NCI-H187 (cell line): ENCODE measurements around the gene ATXN7L1.
"Not testable (repeated sequence)": the region's sequence is repeated elsewhere in the genome, so short reads cannot be mapped to it uniquely, and the experiment has no call there.

ENCODE experiments used
- DNase-seq, 2 experiments: peaks; one replicate each; lab custom pipeline; 2025; lab: John Stamatoyannopoulos, UW

Gene ATXN7L1

DNA sequence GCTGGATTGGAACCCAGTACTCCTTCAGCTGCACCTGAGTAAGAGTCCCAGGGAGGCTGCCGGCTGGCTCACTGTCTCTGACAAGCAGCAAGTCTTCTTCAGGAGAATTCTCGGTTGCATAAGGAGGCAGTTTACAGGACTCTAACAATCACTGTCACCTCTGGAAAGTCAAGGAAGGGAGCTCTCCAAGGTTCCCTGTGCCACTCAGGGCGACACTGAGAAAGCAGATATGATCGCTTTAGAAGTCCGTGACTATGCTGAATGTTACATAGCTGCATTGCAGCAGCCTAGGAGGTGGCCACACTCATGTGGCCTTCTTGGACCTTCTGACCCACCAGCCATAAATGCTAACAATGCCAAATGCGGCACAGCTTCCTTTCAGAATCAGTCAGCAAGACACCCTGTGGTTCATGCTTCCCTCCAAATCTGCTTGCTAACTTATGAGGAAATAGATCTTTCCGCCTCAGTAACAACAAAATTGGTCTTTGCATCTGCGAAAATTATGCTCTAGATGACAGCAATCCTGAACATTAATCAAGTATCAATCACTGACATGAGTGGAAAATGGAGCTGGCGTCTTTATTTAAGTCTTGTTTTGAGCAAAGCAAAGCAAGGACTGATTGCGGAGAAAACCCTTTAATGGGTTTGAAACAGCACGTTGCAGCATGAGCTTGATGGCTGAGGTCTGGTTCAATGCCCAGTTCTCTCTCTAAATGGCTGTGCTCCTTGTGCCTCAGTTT lies 132.9 kb downstream of the ATXN7L1 start:
- DNase-seq = no peak

DNA sequence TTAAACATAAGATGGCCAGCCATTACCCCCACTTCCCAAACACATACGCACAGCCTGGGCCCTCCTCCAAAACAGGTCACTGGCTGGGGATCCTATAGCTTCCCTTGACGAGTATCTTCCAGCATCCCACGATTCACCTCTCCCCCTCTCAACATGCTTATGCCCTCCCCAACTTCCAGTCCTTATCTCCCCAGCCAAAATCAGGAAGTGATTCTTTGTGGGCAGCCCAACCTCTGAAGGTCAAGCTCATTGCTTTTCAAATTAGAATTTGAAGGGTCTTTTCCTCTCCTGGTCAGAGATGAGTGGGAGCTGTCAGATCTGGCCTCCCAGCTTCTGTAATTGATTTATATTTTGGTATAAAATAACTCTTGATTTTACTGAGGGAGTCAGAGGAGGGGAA lies 133.6 kb downstream of the ATXN7L1 start:
- no peak for DNase-seq

DNA sequence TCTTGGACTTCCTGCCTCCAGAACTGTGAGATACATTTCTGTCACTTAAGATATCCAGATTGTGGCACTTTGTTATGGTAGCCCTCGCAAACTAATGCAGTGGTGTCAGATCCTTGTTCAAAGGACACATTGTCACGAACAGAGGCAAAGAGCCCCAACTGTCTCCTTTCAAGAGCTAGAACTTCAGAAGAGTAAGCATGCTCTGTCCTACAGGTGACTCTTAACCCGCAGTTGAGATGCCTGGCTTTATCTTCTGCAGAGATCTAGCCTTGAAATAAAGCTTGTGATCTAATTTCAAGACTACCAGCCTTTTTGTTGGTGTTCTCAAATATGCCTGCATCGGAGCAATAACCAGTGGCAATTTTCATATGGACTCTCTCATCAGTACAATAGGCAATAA lies 134.4 kb downstream of the ATXN7L1 start:
- DNase-seq = no peak

DNA sequence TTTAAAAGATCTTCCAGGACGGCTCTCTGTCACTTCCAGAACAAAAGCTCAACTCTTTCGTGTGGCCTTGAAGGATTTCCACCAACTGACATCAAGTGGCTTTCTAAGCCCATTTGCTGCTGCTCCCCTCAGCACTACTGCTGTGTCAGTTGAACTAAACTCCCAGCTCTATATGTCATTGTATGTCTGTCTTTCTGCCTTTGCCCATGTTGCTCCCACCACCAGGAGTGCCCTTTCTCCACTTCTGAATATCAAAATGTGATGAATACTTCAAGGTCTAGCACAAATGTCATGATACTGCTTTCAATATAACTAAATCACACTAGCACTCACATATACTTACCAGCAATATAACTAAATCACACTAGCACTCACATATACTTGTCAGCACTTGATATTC lies 138.3 kb downstream of the ATXN7L1 start:
- DNase-seq = no peak

DNA sequence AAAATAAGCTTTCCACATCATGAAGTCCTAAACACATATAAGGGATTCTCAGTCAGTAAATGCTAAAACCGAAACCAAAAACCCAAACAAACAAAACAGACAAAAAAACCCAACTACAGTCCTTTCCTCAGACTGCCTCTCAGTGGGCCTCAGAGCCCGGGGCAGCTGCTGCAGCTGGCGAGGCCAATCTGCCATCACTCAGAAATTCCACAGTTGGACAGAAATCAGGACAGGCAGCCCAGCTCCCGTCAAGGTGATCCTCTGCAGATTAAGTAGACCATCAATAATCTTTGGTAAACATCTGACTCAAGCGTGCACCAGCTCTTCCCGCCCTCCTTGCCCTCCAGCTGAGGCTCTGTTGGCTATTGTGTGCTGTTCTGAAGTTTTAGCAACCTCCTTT lies 142.2 kb downstream of the ATXN7L1 start:
- no peak for DNase-seq

DNA sequence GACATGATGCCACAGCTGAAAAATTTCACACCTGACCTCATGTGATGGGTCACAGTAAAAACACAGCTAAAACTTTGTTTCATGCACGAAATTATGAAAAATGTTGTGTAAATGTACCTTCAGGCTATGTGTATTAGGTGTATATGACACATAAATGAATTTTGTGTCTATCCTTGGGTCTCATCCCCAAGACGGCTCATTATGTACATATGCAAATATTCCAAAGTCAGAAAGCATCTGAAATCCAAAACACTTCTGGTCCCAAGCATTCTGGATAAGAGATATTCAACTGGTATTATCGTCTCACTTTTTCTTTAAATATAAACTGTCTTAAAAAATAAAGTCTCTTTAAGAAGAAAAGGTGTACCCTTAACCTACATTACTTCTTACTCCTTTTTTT lies 145.4 kb downstream of the ATXN7L1 start:
- no peak for DNase-seq

DNA sequence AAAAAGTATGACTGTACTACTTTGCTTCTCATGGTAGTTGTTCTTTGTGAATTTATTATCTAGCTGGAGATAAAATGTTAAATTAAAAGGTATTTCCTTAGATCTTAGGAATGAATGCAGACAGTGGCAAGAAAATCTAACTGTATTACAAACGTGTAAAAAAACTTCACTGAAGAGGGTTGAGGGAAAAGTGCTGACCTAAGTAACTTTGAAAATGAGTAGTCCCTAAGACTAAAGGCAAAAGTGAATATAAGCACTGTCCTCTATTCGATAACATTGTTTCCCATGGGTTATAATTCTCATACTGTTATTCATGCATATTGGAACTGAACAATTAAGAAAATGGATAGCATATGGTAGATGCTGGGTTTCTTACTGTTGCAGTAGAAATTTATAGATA lies 148.4 kb downstream of the ATXN7L1 start:
- no peak for DNase-seq

DNA sequence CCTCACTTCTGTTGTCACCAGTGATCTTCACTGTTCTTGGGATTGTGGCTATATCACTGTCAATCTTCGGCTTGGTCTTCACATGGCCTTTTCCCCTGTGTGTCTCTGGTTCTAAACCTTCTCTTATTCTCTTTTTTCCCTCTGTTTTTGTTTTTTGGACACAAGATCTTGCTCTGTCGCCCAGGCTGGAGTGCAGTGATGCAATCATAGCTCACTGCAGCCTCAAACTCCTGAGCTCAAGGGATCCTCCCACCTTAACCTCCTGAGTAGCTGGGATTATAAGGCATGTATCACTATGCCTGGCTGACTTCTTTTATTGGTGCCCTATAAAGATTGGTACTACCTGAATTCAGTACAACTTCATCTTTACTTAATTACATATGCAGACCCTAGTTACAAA lies 151.7 kb downstream of the ATXN7L1 start:
- no peak for DNase-seq

DNA sequence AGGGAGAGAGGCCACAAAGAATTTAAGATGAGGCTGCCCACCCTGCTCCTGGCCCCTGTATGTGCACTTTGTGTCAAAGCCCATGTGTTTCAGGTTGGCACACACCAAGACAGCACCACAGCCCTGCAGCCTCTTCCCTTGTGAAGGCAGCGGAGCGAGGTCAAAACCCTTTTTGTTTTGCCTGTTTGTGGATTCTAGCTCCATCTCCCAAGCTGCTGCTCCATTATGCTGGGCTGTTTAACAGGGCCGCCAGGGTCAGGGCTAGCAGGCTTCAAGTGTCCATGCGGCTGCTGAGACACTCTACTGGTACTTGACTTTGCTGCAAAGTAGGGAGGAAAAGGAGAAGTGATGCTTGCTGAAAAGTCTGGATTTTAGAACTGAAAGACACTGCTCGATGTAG lies 152.8 kb downstream of the ATXN7L1 start:
- peak; percentile 42 to 65 for DNase-seq

DNA sequence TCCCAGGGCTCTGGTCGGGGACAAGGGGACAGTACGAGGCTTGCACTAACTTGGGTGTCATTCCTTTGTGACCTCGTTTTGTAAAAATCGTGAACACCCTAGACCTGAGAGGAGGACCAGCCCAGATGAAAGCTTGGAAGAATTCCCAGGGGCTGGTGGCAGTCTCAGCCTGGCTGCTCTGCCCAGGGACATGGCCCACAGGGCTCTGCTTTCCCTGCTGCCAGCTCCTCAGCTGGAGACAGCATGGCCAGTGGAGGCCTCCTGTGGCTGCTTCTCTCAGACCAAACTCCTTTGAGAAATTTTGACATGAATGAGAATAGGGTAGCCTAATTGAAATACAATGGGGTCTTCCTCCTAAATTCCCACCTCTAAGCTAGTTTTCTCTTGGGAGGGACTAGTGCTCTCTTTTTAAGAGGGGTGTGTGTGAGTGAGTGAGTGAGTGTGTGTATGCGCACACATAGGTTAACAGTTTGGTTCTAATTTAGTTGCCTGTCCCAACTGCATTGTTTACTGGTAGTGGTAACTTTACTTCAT lies 154.8 kb downstream of the ATXN7L1 start:
- no peak for DNase-seq

DNA sequence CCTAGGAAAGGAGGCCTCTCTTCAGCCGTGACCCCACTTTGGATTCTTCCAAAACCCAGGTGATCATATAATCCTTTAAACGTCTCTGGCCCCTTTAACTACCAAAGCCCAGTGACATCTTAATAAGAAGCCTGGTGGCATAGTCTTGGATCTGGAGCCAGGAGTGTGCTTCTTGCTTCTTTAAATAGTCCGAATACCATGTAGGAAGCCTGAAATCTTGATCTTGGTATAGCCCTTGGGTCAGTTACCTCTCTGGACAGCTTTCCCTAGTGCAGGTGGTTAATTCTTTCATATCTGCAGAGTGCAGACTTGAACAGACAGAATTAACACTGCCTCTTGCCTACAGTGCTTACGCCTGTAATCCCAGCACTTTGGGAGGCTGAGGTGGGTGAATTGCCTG lies 156.5 kb downstream of the ATXN7L1 start:
- DNase-seq = no peak

DNA sequence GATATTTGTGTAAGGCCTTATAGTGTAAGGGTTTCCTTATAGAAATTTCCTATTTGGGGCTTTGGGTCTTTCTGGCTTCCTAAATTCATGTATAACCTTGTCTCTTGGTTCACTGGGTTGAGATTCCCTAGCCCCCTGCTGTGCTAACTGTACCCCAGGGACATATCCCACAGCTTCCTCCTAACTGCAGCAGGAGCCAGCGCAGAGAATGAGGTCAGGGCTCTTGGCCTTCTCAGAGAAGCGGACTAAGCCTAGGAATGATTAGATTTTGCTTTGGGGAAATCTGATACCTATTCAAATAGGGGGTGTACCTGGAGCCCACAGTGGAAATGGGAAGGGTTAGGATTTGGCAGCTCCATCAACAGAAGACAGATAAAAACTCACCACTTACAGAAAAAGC lies 157.0 kb downstream of the ATXN7L1 start:
- no peak for DNase-seq

DNA sequence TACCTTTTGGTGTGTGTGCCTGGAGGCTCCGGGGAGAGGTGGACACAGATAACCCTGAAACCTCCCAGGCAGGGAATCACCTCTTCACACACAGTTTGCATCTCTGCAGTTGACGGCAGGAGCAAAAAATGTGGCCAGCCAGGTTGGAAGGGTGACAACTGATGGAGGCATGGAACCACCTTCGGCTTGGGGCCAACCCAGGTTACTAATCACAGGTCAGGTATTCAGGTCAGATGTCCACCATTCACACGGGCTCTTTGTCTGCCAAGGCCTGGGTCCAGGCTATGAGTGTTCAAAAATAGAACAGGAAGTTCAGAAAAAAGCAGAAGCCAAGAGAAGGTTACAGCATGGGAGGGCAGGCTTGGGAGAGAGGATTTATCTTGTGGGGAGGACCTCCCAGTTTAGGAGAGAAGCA lies 157.9 kb downstream of the ATXN7L1 start:
- no peak for DNase-seq

DNA sequence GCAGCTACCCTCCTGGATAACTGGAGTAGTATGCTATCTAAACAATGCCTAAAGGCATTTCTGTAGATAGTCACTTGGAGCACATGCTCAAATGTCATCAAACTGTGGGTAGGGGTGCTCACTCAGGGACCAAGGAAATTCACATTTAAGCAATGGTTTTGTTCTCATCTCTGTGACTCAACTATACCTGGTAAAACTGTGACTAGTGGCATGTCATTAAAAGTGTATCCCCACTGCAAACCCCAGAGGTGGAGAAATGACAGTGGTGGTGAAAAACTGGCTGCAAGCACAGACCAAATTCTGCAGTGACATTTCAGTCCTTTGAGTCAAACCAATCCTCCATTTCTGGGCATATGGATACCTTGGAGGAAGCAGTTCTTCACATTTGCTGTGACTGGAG lies 160.9 kb downstream of the ATXN7L1 start:
- no peak for DNase-seq

DNA sequence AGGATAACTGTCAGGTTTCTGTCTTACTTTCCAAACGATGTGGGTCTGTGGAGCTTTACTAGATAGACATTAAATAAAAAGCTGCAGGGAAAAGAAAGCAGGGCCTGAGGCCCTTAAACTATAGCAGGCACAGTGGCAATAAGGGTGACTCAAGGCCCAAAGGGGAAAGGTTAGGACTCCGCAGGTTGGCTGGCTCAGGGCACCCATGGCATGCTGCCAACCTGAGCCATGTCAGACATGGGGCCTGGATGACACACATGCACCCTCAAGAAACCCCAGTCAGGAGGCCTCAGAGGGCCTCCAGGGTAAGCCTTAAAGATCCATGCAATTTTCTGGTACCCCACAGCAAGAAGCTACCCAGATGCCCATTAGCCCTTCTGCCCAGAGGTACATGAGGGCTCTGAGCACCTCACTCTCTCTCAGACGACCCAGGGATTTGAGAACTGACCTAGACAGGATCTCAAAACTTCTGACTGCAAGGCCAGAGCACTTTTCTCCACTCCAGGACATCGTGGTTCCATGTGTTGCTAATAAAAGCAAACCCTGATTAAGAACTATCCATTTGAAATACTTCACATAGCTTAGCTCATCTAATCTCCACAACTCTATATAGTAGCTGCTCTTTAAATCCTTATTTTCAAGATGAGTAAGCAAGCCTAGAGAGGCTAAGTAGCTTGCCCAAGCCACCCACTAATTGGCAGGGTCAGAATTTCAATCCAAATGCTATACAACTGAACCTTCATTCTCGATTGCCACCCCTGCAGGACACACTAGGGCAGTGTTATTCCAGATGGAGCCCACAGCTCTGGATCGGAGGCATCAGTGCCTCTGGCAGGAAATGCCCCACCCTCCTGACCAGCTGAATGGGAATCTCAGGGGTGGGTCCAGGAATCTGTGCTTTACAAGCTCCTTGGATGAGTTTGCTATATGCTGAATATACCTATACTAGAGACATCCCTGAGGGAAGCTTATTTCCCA lies 162.6 kb downstream of the ATXN7L1 start:
- no peak for DNase-seq

DNA sequence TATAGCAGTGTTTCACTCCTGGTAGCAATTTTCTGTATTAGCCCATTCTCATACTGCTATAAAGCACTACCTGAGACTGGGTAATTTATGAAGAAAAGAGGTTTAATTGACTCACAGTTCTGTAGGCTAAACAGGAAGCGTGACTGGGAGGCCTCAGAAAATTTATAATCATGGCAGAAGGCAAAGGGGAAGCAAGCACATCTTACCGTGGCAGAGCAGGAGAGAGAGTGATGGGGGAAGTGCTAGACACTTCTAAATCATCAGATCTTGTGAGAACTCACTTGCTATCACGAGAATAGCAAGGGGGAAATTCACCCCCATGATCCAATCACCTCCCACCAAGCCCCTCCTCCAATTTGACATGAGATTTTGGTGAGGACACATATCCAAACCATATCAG lies 163.5 kb downstream of the ATXN7L1 start:
- no peak for DNase-seq

DNA sequence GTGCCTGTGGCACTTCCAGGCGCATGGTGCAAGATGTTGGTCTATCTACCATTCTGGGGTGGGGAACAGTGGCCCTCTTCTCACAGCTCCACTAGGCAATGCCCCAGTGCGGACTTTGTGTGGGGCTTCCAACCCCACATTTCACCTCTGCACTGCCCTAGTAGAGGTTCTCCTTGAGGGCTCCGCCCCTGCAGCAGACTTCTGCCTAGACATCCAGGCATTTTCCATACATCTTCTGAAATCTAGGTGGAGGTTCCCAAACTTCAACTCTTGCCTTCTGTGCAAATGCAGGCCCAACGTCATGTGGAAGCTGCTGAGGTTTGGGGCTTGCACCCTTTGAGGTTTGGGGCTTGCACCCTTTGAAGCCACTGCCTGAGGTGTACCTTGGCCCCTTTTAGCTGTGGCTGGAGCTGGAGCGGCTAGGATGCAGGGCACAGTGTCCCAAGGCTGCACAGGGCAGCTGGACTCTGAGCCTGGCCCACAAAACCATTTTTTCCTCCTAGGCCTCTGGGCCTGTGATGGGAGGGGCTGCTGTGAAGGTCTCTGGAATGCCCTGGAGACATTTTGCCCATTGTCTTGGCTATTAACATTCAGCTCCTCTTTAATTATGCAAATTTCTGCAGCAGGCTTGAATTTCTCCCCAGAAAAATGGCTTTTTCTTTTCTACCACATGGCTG lies 164.5 kb downstream of the ATXN7L1 start:
- DNase-seq = no peak

DNA sequence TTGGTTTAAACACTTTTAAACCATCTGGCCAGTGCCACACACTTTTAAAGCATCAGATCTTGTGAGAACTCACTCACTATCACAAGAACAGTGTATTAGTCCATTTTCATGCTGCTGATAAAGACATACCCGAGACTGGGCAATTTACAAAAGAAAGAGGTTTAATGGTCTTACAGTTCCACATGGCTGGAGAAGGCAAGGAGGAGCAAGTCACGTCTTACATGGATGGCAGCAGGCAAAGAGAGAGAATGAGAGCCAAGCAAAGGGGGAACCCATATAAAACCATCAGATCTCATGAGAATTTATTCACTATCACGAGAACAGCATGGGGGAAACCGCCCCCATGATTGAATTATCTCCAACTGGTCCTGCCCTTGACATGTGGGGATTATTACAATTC lies 165.7 kb downstream of the ATXN7L1 start:
- not testable (repeated sequence) for DNase-seq

DNA sequence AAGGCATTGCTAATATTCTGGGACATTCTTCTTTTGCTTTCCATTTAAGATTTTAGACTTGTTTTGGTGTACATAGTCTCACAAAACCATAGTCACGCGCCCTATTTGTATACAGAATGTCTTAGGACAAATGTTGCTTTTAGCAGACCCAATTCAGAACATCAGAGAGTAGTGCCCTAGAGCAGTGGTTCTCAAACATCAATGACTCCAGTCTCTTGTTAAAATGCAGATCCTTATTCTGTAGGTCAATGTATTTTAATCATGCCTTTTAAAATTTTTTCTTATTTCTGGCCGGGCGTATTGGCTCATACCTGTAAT lies 167.7 kb downstream of the ATXN7L1 start:
- no peak for DNase-seq

DNA sequence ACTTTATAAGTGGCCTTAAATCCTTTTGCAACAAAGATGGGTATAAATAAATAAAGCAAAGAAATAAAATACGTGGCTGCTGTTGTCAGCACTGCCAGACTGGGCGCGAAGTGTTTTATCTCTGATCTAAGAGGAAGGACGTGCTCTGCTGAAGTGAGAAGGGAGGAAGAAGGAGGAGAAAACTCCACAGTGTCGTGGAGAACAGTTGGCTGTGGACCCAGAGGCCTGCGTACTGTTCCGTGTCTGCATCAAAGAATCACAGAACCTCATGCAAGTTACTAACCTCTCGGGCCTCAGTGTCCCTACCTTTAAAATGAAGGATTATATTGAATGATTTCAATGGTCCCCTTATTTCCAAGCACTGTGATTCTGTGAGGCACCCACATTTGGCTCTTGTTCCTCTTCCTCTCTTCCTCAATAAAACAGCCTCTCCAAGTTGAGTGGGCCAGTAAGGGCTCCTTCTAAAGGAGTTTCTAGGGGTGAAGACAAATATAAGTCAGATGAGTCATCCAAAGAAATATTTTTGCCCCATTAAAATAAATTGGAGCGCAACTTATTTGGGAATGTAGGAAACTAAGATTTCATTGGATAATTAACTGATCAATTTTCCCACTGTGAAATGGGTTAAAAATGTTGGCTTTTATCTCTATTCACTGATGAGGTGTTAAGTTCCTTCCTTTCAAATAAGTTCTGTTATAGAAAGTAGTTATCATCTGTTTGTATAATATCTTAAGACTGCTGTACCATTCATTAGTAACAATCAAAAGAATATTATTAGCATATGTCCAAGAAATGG lies 168.2 kb downstream of the ATXN7L1 start:
- DNase-seq = no peak

DNA sequence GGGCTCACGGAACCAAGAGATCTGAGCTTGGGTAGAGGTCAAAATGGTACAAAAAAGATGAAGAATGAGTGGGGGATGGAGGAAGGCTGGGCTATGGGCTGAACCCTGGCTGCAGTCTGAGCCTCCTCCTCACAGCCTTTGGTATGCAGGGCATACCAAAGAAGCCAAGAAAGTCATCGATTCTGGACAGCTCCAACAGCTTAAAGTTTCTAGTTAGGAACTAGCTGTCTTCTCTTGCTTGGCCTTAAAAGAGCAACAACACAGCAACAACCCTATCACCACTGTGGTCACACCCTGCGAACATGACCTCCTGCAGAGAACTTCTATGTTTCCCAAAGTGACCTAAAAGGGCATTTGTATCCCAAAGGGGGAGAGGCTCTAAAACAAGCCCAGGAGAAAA lies 169.0 kb downstream of the ATXN7L1 start:
- DNase-seq = no peak

DNA sequence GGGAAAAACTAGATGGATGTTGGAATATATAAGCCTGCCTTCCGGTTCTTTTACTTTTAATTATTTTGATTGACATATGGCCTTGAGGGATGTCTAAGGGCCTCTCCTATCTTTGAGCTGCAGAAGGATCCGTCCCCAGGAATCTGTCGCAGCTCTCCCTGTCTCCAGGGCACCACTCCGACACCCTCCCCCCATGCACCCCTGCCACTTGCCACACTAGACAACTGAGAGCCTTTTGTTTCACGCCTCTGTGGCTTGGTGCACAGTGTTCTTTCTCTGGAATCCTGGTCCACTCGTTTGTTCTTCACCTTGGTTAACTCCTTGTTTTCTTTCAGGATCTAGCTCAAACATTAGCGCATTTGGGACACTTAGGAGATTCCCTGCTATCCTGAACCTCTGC lies 171.0 kb downstream of the ATXN7L1 start:
- DNase-seq = no peak
